Psoas muscle (tissue), 8 donors: Measurements from ENCODE around the gene TRPM2. TPM values are rescaled to one million over a fixed set of nuclear protein-coding genes. Genes with fewer than 3 reads are reported as not detected.

ENCODE experiments used
- ATAC-seq, 4 donors: fragments of 200-7000 bp; cut with Tn5 transposase; one replicate each; pipeline ENCODE4 v1.9.1; 2020; ENCODE audit warnings: moderate library complexity in 3 of 4, mild to moderate bottlenecking in 2 of 4
- DNase-seq, 2 donors: peaks; one replicate each; pipeline ENCODE4 v3.0.0-alpha.2; 2020
- H3K27ac ChIP-seq: fragments of 200-600 bp; one replicate; pipeline ENCODE4 v1.8.0; 2022
- H3K27me3 ChIP-seq, 3 donors: fragments of 200-600 bp in 1 of 3; one replicate each; pipeline versions ENCODE4 v1.6.1 to v1.8.0; 2013 to 2022; ENCODE audit warnings: low read length in 2 of 3, mild to moderate bottlenecking in 2 of 3, moderate library complexity in 1 of 3; ENCODE audit not compliant: insufficient read depth in 3 of 3
- H3K36me3 ChIP-seq, 2 donors: fragments of 200-600 bp in 1 of 2; one replicate each; pipeline versions ENCODE4 v1.6.1 to v1.8.0; 2013 to 2022; ENCODE audit warnings: low read depth in 1 of 2, mild to moderate bottlenecking in 1 of 2, moderate library complexity in 1 of 2; ENCODE audit not compliant: insufficient read depth in 1 of 2
- H3K4me1 ChIP-seq: fragments of 200-600 bp; one replicate; pipeline ENCODE4 v1.8.0; 2022
- H3K4me3 ChIP-seq: fragments of 200-600 bp; one replicate; pipeline ENCODE4 v1.8.0; 2022; ENCODE audit warnings: mild to moderate bottlenecking
- H3K9me3 ChIP-seq: fragments of 200-600 bp; one replicate; pipeline ENCODE4 v1.8.0; 2022
- WGBS, 3 donors: extraction: QIAGEN DNeasy Blood & Tissue Kit; methylation state at CpG; one replicate each; pipeline versions ENCODE4 v1.1.6 to v1.1.7; 2013; 5-methylcytosine and 5-hydroxymethylcytosine counted together
- intact Hi-C, 2 donors: fragments of 100-400 bp; cut with DNase I; formaldehyde crosslinking; loops; one replicate each; pipeline versions ENCODE4 v1.11.0 to v1.14.2; 2022
- polyA plus RNA-seq, 3 donors: library from polyadenylated mRNA; stranded (reverse); fragments of 200-250 nt; gene quantifications; one replicate each; pipeline ENCODE4 v1.2.3, GENCODE V29; 2013
- total RNA-seq, 4 donors: library from RNA; stranded (reverse); fragmentation: NEBNext Ultra II Directional in 2 of 4; extraction: Animal tissue kit (Norgen Biotek cat#: 25700) in 2 of 4; gene quantifications; one replicate each; pipeline versions ENCODE4 v1.2.1 to v1.2.4, GENCODE V29; 2021 to 2023
- TF ChIP-seq, protein P1 (sequence below): fragments of 200-600 bp; IDR thresholded peaks from one replicate; pipeline ENCODE4 v1.8.0; 2022; ENCODE audit warnings: antibody characterized with exemption
- donor health status: healthy with polysubstance abuse.
- donor health status: DM: no; HTN: no; CAD: no; lungs with moderate emphysema.
- donor health status: Bipolar disorder and iron deficiency.
- donor health status: healthy.
- donor health status: DM: yes; HTN: yes; CAD: no.
- donor health status: DM: no; HTN: no; CAD: no.
- donor health status: DM: no; HTN: no; CAD: no.
- donor health status: DM: yes; HTN: yes; CAD: no.

Gene TRPM2
- total and polyA plus RNA-seq, 7 donors = 0.08 to 1.7 (median 0.76) TPM

DNA sequence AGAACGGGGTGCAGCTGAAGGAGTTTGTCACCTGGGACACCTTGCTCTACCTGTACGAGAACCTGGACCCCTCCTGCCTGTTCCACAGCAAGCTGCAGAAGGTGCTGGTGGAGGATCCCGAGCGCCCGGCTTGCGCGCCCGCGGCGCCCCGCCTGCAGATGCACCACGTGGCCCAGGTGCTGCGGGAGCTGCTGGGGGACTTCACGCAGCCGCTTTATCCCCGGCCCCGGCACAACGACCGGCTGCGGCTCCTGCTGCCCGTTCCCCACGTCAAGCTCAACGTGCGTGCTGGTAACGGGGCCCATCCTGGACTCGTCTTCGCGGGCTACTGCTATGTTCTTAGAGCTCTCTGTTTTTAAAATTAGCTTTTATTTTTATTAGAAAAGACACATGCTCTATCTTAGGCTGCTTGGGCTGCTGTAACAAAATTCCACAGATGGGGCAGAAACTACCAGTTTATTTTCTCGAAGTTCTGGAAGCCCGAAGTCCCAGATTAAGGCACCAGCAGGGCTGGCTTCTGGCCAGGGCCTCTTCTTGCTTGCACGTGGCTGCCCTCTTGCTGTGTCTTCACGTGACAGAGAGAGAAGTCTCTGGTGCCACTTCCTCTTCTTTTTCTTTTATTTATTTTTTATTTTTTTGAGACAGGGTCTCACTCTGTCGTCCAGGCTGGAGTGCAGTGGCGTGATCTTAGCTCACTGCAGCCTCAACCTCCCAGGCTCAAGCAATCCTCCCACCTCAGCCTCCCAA is 38.1 kb downstream of the TRPM2 start:
- ATAC-seq = no peak

GRCh38 chr21:44392185-44392584 is 38.8 kb downstream of the TRPM2 start:
- Histone ChIP-seq H3K27ac (no peak overlapping the region), H3K36me3 (no peaks in the 10 kb centered on the region), H3K27me3 (peaks cover 0 to 16% (median 0%) of the 10 kb centered on the region in 3 donors), H3K4me3 (no peak overlapping the region), H3K9me3 (peaks cover 2% of the 10 kb centered on the region), H3K4me1 (no peaks in the 10 kb centered on the region)
- TF ChIP-seq, protein P1, sequence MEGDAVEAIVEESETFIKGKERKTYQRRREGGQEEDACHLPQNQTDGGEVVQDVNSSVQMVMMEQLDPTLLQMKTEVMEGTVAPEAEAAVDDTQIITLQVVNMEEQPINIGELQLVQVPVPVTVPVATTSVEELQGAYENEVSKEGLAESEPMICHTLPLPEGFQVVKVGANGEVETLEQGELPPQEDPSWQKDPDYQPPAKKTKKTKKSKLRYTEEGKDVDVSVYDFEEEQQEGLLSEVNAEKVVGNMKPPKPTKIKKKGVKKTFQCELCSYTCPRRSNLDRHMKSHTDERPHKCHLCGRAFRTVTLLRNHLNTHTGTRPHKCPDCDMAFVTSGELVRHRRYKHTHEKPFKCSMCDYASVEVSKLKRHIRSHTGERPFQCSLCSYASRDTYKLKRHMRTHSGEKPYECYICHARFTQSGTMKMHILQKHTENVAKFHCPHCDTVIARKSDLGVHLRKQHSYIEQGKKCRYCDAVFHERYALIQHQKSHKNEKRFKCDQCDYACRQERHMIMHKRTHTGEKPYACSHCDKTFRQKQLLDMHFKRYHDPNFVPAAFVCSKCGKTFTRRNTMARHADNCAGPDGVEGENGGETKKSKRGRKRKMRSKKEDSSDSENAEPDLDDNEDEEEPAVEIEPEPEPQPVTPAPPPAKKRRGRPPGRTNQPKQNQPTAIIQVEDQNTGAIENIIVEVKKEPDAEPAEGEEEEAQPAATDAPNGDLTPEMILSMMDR = no peak
- ATAC-seq (no peak), DNase-seq (no peak)
- intact Hi-C loops = no loop called here
- WGBS, 3 donors = 82 to 93% (median 84%) methylated on average over 6 of the region's 6 CpGs

More for the DNA sequence above, 38.1 kb downstream of the TRPM2 start:
- TF ChIP-seq, protein P1 = no peak
- H3K9me3 ChIP-seq = peaks cover 8% of the 10 kb centered on the region
- peaks cover 0 to 16% (median 0%) of the 10 kb centered on the region in 3 donors for H3K27me3 ChIP-seq
- peak; percentile 60 to 75 for DNase-seq
- H3K36me3 ChIP-seq = no peaks in the 10 kb centered on the region
- intact Hi-C loops = no loop called here
- H3K4me1 ChIP-seq = no peaks in the 10 kb centered on the region
- no peak overlapping the region for H3K27ac ChIP-seq
- WGBS, 3 donors = 40 to 49% (median 44%) methylated on average over 33 to 34 of the region's 34 CpGs
- H3K4me3 ChIP-seq = no peak overlapping the region

- DNase-seq = no peak
- TF ChIP-seq, protein P1 = no peak
- H3K27ac ChIP-seq = no peak overlapping the region
- ATAC-seq = no peak
- no peaks in the 10 kb centered on the region for H3K36me3 ChIP-seq
- peaks cover 0 to 16% (median 0%) of the 10 kb centered on the region in 3 donors for H3K27me3 ChIP-seq
- H3K4me3 ChIP-seq = no peak overlapping the region
- no peaks in the 10 kb centered on the region for H3K9me3 ChIP-seq
- H3K4me1 ChIP-seq = no peaks in the 10 kb centered on the region
- intact Hi-C loops = no loop called here
- 50 to 76% (median 55%) methylated on average over 2 of the region's 2 CpGs for WGBS, 3 donors
These were observed 39.5 kb downstream of the TRPM2 start for GRCh38 chr21:44392916-44393315.

- TF ChIP-seq, protein P1 = no peak
- DNase-seq (no peak), ATAC-seq (no peak)
- H3K9me3 ChIP-seq = no peaks in the 10 kb centered on the region
- peaks cover 0 to 16% (median 0%) of the 10 kb centered on the region in 3 donors for H3K27me3 ChIP-seq
- no peaks in the 10 kb centered on the region for H3K36me3 ChIP-seq
- no peak overlapping the region for H3K27ac ChIP-seq
- WGBS, 3 donors = 57 to 64% (median 64%) methylated on average over 5 of the region's 5 CpGs
- no peaks in the 10 kb centered on the region for H3K4me1 ChIP-seq
- no peak overlapping the region for H3K4me3 ChIP-seq
- intact Hi-C loops = no loop called here
These were observed 41.3 kb downstream of the TRPM2 start for GRCh38 chr21:44394733-44395132.
